K562 (cell line): ENCODE measurements around the gene INPP4B. TPM values are rescaled to one million over a fixed set of nuclear protein-coding genes. Genes with fewer than 3 reads are reported as not detected.

ENCODE experiments used
- ATAC-seq: fragments of 200-7000 bp; cut with Tn5 transposase; 3 replicates; pipeline ENCODE4 v1.9.1; 2020; ENCODE audit warnings: moderate library complexity
- BruUV-seq: library from RNA; stranded (reverse); fragments of 400-500 nt; replicated peaks from 2 replicates; lab custom pipeline; 2021; lab: Mats Ljungman, UMichigan
- CTCF ChIA-PET: fragments of 300-600 bp; formaldehyde crosslinking; extraction: SDS; loops from one replicate; lab custom pipeline; 2021; ENCODE audit warnings: low intra/inter-chr PET ratio; lab: Yijun Ruan, JAX
- POLR2A ChIA-PET: fragments of 300-600, 350-650 bp; sonication (Branson Sonifier 250); formaldehyde crosslinking; extraction: SDS; loops from one replicate; lab custom pipeline; 2021; ENCODE audit warnings: antibody characterized with exemption, inconsistent platforms; lab: Yijun Ruan, JAX
- DNase-seq, 4 experiments: peaks; one replicate each; pipeline versions ENCODE4 v3.0.0 to v3.0.0-alpha.2; 2011 to 2018; ENCODE audit warnings: low spot score in 3 of 4, mixed read lengths in 3 of 4; ENCODE audit errors: extremely low read depth in 1 of 4
- FAIRE-seq: peaks from 2 replicates; lab custom pipeline; 2011; peaks lifted over from hg19 to GRCh38; lab: Jason Lieb, UNC
- H2AFZ ChIP-seq: 2 replicates; pipeline ENCODE4 v1.6.0; 2011; ENCODE audit warnings: low read depth, low read length, control low read depth, inconsistent platforms
- H3K27ac ChIP-seq: fragments of 200-600 bp; 3 replicates; pipeline ENCODE4 v1.8.0; 2011; ENCODE audit warnings: low read depth, mild to moderate bottlenecking, control low read depth, inconsistent platforms, low read length, moderate library complexity, mixed read lengths; ENCODE audit errors: extremely low read depth
- H3K27me3 ChIP-seq, 2 experiments: fragments of 300-600 bp in 1 of 2; 2 replicates in 1 of 2; 3 replicates in 1 of 2; pipeline versions ENCODE4 v1.6.0 to v1.8.0; 2011; ENCODE audit warnings: inconsistent platforms in 2 of 2, low read length in 2 of 2, mild to moderate bottlenecking in 1 of 2, mixed read lengths in 1 of 2, moderate library complexity in 1 of 2; ENCODE audit not compliant: control insufficient read depth in 2 of 2, insufficient read depth in 2 of 2
- H3K36me3 ChIP-seq: fragments of 300-600 bp; 3 replicates; pipeline ENCODE4 v1.8.0; 2011; ENCODE audit warnings: mild to moderate bottlenecking, low read length, inconsistent platforms; ENCODE audit not compliant: control insufficient read depth, insufficient read depth
- H3K4me1 ChIP-seq, 2 experiments: fragments of 200-600 bp in 1 of 2; replicated peaks in 1 of 2; 2 replicates in 1 of 2; 3 replicates in 1 of 2; pipeline versions ENCODE4 v1.5.1 to v1.8.0; 2011; ENCODE audit warnings: inconsistent platforms in 2 of 2, low read length in 2 of 2, mild to moderate bottlenecking in 1 of 2, mixed read lengths in 1 of 2, moderate library complexity in 1 of 2; ENCODE audit not compliant: control insufficient read depth in 2 of 2, insufficient read depth in 2 of 2
- H3K4me2 ChIP-seq: 2 replicates; pipeline ENCODE4 v1.6.1; 2011; ENCODE audit warnings: low read length, control low read depth, inconsistent platforms, mixed read lengths; ENCODE audit not compliant: insufficient read depth
- H3K4me3 ChIP-seq: fragments of 200-600 bp; sonication (generic), shearing (Covaris generic); 2 replicates; pipeline ENCODE4 v1.5.1; 2016; ENCODE audit warnings: control low read depth, inconsistent platforms
- H3K79me2 ChIP-seq: fragments of 200-600 bp; 3 replicates; pipeline ENCODE4 v1.8.0; 2011; ENCODE audit warnings: low read length, inconsistent platforms; ENCODE audit not compliant: control insufficient read depth, insufficient read depth
- H3K9ac ChIP-seq, 2 experiments: 2 replicates each; pipeline versions ENCODE4 v1.6.0 to v1.6.1; 2011; ENCODE audit warnings: low read depth in 2 of 2, low read length in 2 of 2, control low read depth in 1 of 2, inconsistent platforms in 1 of 2, mild to moderate bottlenecking in 1 of 2, mixed read lengths in 1 of 2; ENCODE audit not compliant: insufficient read depth in 1 of 2
- H3K9me1 ChIP-seq: one replicate; pipeline ENCODE4 v1.6.0; 2011; ENCODE audit warnings: inconsistent platforms, mild to moderate bottlenecking, low read length, moderate library complexity; ENCODE audit not compliant: control insufficient read depth, insufficient read depth
- H3K9me3 ChIP-seq: replicated peaks from 2 replicates; pipeline ENCODE4 v1.5.1; 2011; ENCODE audit warnings: low read depth, low read length, inconsistent platforms; ENCODE audit not compliant: control insufficient read depth, insufficient read depth
- H4K20me1 ChIP-seq: replicated peaks from 2 replicates; pipeline ENCODE4 v1.6.1; 2011; ENCODE audit warnings: low read length, inconsistent platforms, mixed read lengths; ENCODE audit not compliant: control insufficient read depth, insufficient read depth
- HDAC6 ChIP-seq: IDR thresholded peaks from 2 replicates; pipeline ENCODE4 v1.6.1; 2012; ENCODE audit warnings: low read depth, mild to moderate bottlenecking, control low read depth, inconsistent platforms, low read length, moderate library complexity
- KAT8 ChIP-seq: fragments of 450-650 bp; IDR thresholded peaks from 2 replicates; pipeline ENCODE4 v1.6.1; 2016; ENCODE audit warnings: low read depth, mild to moderate bottlenecking
- NUFIP1 ChIP-seq: fragments of 450-650 bp; IDR thresholded peaks from 2 replicates; pipeline ENCODE4 v1.6.1; 2018; ENCODE audit not compliant: partially characterized antibody
- PREB ChIP-seq: sonication (generic); formaldehyde crosslinking; IDR thresholded peaks from 2 replicates; pipeline ENCODE4 v1.8.1; 2023; ENCODE audit warnings: mild to moderate bottlenecking, missing genetic modification reagents
- RB1 ChIP-seq: fragments of 450-650 bp; IDR thresholded peaks from 2 replicates; pipeline ENCODE4 v1.6.1; 2017; ENCODE audit warnings: low read depth, mild to moderate bottlenecking
- WHSC1 ChIP-seq: IDR thresholded peaks from one replicate; pipeline ENCODE4 v1.6.1; 2012; ENCODE audit warnings: low read length, control low read depth, inconsistent platforms
- ZNF146 ChIP-seq: IDR thresholded peaks from one replicate; pipeline ENCODE4 v1.6.1; 2018; ENCODE audit warnings: missing compliant biosample characterization; ENCODE audit not compliant: unreplicated experiment
- ZNF512 ChIP-seq: IDR thresholded peaks from 2 replicates; pipeline ENCODE4 v1.6.1; 2016; ENCODE audit warnings: missing genetic modification characterization, missing compliant biosample characterization
- ZNF583 ChIP-seq: fragments of 250-450 bp; sonication (Bioruptor Pico); IDR thresholded peaks from 2 replicates; pipeline ENCODE4 v1.4.0; 2020
- WGBS: fragments of 100-300 bp; shearing (Covaris generic); methylation state at CpG from one replicate; pipeline ENCODE4 v1.1.6; 2016; ENCODE audit warnings: low coverage, mixed read lengths; ENCODE audit not compliant: insufficient coverage; ENCODE audit errors: missing lambda C conversion rate; 5-methylcytosine and 5-hydroxymethylcytosine counted together
- in situ Hi-C: fragments of 300-500 bp; cut with MboI; formaldehyde crosslinking; loops from 4 replicates; pipeline ENCODE4 v1.15.0; 2018; ENCODE audit warnings: inconsistent platforms, mixed read lengths
- intact Hi-C: fragments of 100-400 bp; cut with micrococcal nuclease; formaldehyde crosslinking; loops from 2 replicates; pipeline ENCODE4 v1.14.2; 2022
- polyA plus RNA-seq, 8 experiments: library from polyadenylated mRNA; depleted of rRNA in 4 of 8; stranded (reverse) in 5 of 8; unstranded in 3 of 8; fragments of >200 nt; fragmentation: Nextera tagmentation in 2 of 8; fragmentation: Illumina TruSeq in 1 of 8; extraction: Ambion mirVana in 2 of 8; extraction: Trizol in 1 of 8; gene quantifications; 2 replicates each; pipeline versions ENCODE4 v1.2.1 to v1.2.3, GENCODE V29; 2011 to 2014; ENCODE audit warnings: inconsistent platforms in 1 of 8, missing spikeins in 1 of 8
- total RNA-seq, 7 experiments: library from RNA; depleted of rRNA in 6 of 7; stranded (reverse); fragments of >200 nt in 6 of 7; fragmentation: Illumina TruSeq in 2 of 7; extraction: Trizol in 2 of 7; gene quantifications; 2 replicates each; pipeline versions ENCODE4 v1.2.1 to v1.2.3, GENCODE V29; 2011 to 2021; ENCODE audit warnings: low replicate concordance in 1 of 7

INPP4B gene
- total and polyA plus RNA-seq, 9 of the 15 experiments (the other 6 are each of a cell fraction or from before 2014, with no cell fraction given) = 0.04 to 0.11 TPM; not detected in 7

GRCh38 chr4:142341268-142341667 is 504.8 kb downstream of the INPP4B start:
- in situ Hi-C loops = no loop called here
- ChIA-PET POLR2A (no interaction called here), CTCF (no interaction called here)
- Histone ChIP-seq H3K27ac (no peak overlapping the region), H3K9me3 (no peaks in the 10 kb centered on the region), H2AFZ (no peak overlapping the region), H3K79me2 (no peaks in the 10 kb centered on the region), H3K27me3 (no peaks in the 10 kb centered on the region), H3K9me1 (no peaks in the 10 kb centered on the region), H3K4me2 (no peak overlapping the region), H3K36me3 (no peaks in the 10 kb centered on the region), H3K4me3 (no peak overlapping the region), H3K4me1 (no peaks in the 10 kb centered on the region), H4K20me1 (no peaks in the 10 kb centered on the region), H3K9ac (no peak overlapping the region)
- TF ChIP-seq ZNF512 (tag) (no peak), ZNF583 (CRISPR knock-in tag) (no peak), PREB (CRISPR knock-in tag) (no peak), WHSC1 (no peak), RB1 (no peak), KAT8 (no peak), HDAC6 (no peak), ZNF146 (CRISPR knock-in tag) (no peak), NUFIP1 (no peak)
- 0% methylated on average over 4 of the region's 4 CpGs for WGBS
- ATAC-seq (no peak), FAIRE-seq (no peak), DNase-seq (no peak)
- intact Hi-C loops = no loop called here
- no TSS peak for BruUV-seq
